Testis (tissue), 2 donors: ENCODE data around the gene PTPRD.

Experiments
- CTCF ChIP-seq, 3 experiments: fragments of 450-650 bp in 2 of 3; fragments of 200-600 bp in 1 of 3; sonication (generic) in 1 of 3; IDR thresholded peaks; one replicate each; pipeline ENCODE4 v1.5.1; 2016 to 2019; ENCODE audit warnings: antibody characterized with exemption in 3 of 3, mild to moderate bottlenecking in 2 of 3, moderate library complexity in 1 of 3
- POLR2A ChIP-seq: fragments of 450-650 bp; IDR thresholded peaks from one replicate; pipeline ENCODE4 v1.6.1; 2017; ENCODE audit warnings: antibody characterized with exemption, mild to moderate bottlenecking, moderate library complexity

GRCh38 chr9:10548348-10548747 lies 64.5 kb downstream of the PTPRD start:
- TF ChIP-seq POLR2A (no peak), CTCF (IDR thresholded peaks at IDR 0.05) (no peak)
